Peyer's patch (tissue), 4 donors: ENCODE data around the gene CFAP69.

ENCODE experiments used
- POLR2A ChIP-seq, 2 donors: fragments of 450-650 bp; IDR thresholded peaks; one replicate each; pipeline ENCODE4 v1.5.1; 2017; ENCODE audit warnings: antibody characterized with exemption in 2 of 2, mild to moderate bottlenecking in 2 of 2, moderate library complexity in 2 of 2
- TF ChIP-seq, protein P1 (sequence below), 6 experiments: fragments of 450-650 bp in 4 of 6; fragments of 200-600 bp in 2 of 6; sonication (generic) in 1 of 6; IDR thresholded peaks; one replicate each; pipeline ENCODE4 v1.5.1; 2017 to 2019; ENCODE audit warnings: antibody characterized with exemption in 6 of 6, mild to moderate bottlenecking in 3 of 6, moderate library complexity in 1 of 6

DNA sequence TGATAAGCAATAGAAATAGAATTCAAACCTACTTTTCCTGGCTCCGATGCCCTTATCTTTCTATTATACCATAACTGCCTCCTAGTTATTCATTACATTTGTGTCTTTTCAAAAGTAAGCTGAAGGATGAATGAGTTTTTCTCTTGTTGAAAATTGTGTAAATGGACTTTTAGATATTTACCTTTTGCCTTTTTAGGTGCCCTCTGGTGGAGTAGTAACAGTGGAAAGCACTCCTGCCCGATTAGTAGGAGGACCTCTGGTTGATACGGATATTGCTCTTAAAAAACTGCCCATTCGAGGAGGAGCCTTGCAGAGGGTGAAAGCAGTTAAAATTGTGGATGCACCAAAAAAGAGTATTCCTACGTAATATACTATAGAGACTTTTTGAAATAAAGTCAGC is 64.9 kb downstream of the CFAP69 start:
- TF ChIP-seq, protein P1, sequence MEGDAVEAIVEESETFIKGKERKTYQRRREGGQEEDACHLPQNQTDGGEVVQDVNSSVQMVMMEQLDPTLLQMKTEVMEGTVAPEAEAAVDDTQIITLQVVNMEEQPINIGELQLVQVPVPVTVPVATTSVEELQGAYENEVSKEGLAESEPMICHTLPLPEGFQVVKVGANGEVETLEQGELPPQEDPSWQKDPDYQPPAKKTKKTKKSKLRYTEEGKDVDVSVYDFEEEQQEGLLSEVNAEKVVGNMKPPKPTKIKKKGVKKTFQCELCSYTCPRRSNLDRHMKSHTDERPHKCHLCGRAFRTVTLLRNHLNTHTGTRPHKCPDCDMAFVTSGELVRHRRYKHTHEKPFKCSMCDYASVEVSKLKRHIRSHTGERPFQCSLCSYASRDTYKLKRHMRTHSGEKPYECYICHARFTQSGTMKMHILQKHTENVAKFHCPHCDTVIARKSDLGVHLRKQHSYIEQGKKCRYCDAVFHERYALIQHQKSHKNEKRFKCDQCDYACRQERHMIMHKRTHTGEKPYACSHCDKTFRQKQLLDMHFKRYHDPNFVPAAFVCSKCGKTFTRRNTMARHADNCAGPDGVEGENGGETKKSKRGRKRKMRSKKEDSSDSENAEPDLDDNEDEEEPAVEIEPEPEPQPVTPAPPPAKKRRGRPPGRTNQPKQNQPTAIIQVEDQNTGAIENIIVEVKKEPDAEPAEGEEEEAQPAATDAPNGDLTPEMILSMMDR (IDR thresholded peaks at IDR 0.05) = no peak
- TF ChIP-seq POLR2A (IDR thresholded peaks at IDR 0.05) = no peak
